SK-N-MC (cell line): ENCODE measurements around the gene ANKS3.

ENCODE experiments used
- DNase-seq: peaks from one replicate; pipeline ENCODE4 v3.0.0-alpha.2; 2011; ENCODE audit warnings: low read depth, low spot score
- H3K27ac ChIP-seq: fragments of 200-600 bp; sonication (generic); 2 replicates; pipeline ENCODE4 v1.5.1; 2016; ENCODE audit warnings: mixed run types
- H3K36me3 ChIP-seq: fragments of 200-600 bp; sonication (generic); 2 replicates; pipeline ENCODE4 v1.6.1; 2017; ENCODE audit warnings: antibody characterized with exemption, low read length, mixed read lengths; ENCODE audit not compliant: insufficient read depth
- H3K4me3 ChIP-seq: fragments of 200-600 bp; sonication (generic); 2 replicates; pipeline ENCODE4 v1.5.1; 2016
- H3K9ac ChIP-seq: fragments of 200-600 bp; sonication (generic); 2 replicates; pipeline ENCODE4 v1.8.0; 2017; ENCODE audit warnings: mixed run types, mixed read lengths; ENCODE audit not compliant: insufficient read length
- H3K9me3 ChIP-seq: fragments of 200-600 bp; sonication (generic); 2 replicates; pipeline ENCODE4 v1.6.1; 2017; ENCODE audit warnings: low read depth, mild to moderate bottlenecking, antibody characterized with exemption, low read length, moderate library complexity, mixed read lengths
- EZH2 ChIP-seq: fragments of 200-600 bp; sonication (generic); IDR thresholded peaks from one replicate; pipeline ENCODE4 v1.6.1; 2017; ENCODE audit warnings: antibody characterized with exemption
- FOXP2 ChIP-seq: optimal IDR thresholded peaks from 2 replicates; pipeline ENCODE3; 2011; ENCODE audit warnings: mild to moderate bottlenecking, moderate library complexity; ENCODE audit not compliant: insufficient read depth; ENCODE audit errors: extremely low read length, control extremely low read depth
- POLR2AphosphoS5 ChIP-seq: IDR thresholded peaks from 2 replicates; pipeline ENCODE4 v1.6.1; 2012; ENCODE audit warnings: mild to moderate bottlenecking, low read depth, low read length, borderline replicate concordance

Gene ANKS3

GRCh38 chr16:4649744-4650442 lies 84.2 kb downstream of the ANKS3 start:
- DNase-seq, result no peak
- Histone ChIP-seq H3K9ac (no peak overlapping the region), H3K4me3 (no peak overlapping the region), H3K9me3 (no peaks in the 10 kb centered on the region), H3K36me3 (no peaks in the 10 kb centered on the region; the same call in 1 of the 2 replicates), H3K27ac (no peak overlapping the region)
- no peak for TF ChIP-seq EZH2
- TF ChIP-seq FOXP2, result no peak
- no peak for TF ChIP-seq POLR2AphosphoS5

DNA sequence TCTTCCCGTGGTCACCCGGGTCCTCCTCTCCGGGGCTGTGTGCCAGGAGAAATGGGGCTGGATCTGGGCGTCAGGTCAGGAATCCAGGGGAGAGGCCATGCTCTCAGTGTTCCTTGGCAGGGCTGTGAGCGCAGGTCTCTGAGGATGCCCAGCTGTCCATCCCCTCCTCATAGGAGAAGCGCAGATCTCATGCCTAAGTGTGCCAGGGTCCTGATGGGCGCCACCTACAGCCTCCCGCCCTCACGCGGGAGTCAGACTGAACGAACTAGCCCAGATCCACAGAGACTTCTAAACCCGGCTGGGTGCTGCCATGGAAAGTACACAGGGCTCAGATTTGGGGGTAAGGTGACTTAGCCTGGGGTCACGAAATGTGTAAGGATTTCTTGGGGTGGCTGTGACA lies 85.2 kb downstream of the ANKS3 start:
- H3K4me3 ChIP-seq, result no peak overlapping the region
- no peak overlapping the region for H3K9ac ChIP-seq
- no peak for TF ChIP-seq FOXP2
- no peak for TF ChIP-seq EZH2
- no peak for TF ChIP-seq POLR2AphosphoS5
- no peaks in the 10 kb centered on the region; the same call in 1 of the 2 replicates for H3K36me3 ChIP-seq
- DNase-seq, result no peak
- no peak overlapping the region for H3K27ac ChIP-seq
- H3K9me3 ChIP-seq, result no peaks in the 10 kb centered on the region

GRCh38 chr16:4647644-4647980 lies 86.5 kb downstream of the ANKS3 start:
- no peaks in the 10 kb centered on the region; the same call in 1 of the 2 replicates for H3K36me3 ChIP-seq
- TF ChIP-seq POLR2AphosphoS5 (no peak), EZH2 (no peak), FOXP2 (no peak)

DNA sequence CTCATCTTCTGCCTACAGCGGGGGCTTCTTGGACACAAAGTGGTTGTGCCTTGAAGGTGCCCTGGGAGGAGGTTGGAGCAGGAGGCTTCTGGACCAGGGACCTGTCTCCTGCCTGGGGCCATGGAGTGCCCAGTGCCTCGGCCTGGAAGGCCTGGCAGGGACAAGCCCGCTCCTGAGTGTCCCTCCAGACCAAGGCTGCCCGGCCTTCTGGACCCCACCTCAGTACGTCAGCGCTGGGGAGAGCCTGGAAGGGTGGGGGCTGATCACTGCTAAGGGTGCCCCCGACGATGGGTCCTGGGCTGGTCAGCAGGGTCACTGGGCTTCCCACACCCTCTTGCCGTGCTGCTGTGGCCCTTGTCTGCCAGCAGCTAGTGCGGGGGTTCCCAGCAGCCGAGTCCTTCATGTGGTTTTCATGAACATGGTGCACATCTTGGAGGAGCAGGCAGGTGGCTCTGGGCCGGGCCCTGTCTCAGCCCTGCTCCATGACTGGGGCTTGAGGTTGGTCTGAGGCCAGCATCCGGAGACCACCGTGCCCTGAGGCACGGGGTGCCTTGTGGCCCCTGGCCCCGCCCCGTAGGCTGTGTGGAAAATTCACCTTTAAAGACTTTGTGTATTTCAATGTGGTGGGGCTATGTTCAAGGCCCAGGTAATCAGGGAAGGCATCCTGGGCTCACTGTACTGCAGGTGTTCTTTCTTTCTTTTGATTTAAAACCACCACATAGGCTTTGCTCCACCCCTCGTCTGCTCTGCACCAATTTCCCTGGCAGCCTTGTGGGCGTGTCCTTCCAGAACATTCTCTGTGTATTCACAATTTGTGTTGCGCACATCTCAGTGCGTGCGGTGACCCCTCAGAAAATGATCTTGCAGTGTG lies 87.1 kb downstream of the ANKS3 start:
- Histone ChIP-seq H3K36me3 (no peaks in the 10 kb centered on the region; the same call in 1 of the 2 replicates), H3K9me3 (no peaks in the 10 kb centered on the region), H3K9ac (no peak overlapping the region), H3K27ac (no peak overlapping the region), H3K4me3 (no peak overlapping the region)
- TF ChIP-seq FOXP2 (no peak), POLR2AphosphoS5 (no peak), EZH2 (no peak)
- no peak for DNase-seq

More at GRCh38 chr16:4647644-4647980, 86.5 kb downstream of the ANKS3 start:
- Histone ChIP-seq H3K4me3 (no peak overlapping the region), H3K9ac (no peak overlapping the region), H3K9me3 (no peaks in the 10 kb centered on the region), H3K27ac (no peak overlapping the region)
- no peak for DNase-seq
